HG03196 (cell line): Measurements from ENCODE around the gene PAGE4.

ENCODE experiments used
- ATAC-seq: cut with Tn5 transposase; IDR thresholded peaks from one replicate; pipeline ENCODE4 v1.9.1; 2021; ENCODE audit not compliant: unreplicated experiment

The PAGE4 gene

DNA sequence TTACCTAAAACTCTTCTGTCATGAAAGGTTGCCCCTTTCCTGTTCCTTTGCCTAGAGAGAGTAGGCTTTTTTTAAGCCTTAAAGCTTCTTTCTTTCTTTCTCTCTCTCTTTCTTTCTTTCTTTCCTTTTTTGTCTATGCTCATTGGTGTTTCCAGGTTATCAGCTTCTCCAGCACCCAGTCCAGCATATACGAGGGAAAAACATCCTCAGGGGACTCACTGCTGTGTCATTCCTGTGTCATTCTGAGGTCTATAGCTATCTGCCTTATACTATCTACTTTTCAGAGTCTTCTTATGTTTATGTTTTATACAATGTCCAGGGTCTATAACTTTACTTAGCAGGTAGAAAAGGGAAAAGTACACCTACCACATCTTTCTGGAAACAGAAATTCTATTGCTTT, 39.6 kb downstream of the PAGE4 start:
- ATAC-seq: no peak

DNA sequence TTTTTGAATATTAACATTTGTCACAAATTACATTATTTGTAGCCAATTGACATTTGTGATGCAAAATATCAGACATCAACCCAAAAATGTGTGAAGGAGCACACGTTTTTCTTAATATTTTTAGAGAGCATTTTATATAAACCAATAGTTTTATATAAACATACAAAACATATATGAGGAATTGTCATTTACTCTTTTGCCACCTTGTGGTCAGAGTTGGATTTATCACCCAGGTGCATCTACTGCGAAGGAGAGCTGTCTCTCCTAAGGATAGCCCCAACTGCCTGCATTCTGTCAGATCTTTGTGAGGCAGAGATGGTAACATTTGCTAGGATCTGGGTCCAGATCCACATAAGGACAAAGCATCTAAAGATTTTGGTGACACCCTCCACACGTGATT, 47.6 kb downstream of the PAGE4 start:
- no peak for ATAC-seq

DNA sequence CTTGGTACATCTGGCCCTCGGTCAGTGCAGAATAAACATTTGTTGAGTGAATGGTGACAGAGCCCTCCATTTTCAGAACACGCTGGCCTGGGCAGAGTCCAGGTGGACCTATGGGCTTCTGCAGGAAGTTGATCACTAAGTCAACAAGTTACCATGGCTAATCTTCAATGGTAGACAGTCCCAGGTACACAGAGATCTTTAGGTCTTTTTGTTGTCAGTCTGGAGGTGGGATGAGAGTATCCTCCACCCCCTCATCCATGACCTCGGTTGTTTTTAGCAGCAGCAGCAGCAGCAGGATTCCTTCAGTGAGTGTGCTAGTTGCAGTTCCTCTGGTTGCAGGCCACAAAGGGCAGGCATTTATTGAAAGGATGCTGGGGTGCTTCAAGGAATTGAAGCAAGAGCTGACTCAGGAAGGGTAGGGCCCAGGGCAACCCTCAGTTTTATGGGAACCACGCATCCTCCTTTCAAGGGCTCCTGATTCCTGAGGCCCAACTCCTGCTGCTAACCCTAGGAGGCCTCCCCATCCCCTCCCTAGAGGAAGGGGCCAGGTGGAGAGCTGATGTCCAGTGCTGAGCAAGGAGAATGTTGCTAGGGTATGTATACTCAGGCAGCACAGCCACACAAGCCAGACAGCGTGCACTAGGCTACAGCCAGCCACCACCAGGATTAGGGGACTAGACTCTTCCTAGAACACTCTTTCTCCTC, 48.4 kb downstream of the PAGE4 start:
- no peak for ATAC-seq

DNA sequence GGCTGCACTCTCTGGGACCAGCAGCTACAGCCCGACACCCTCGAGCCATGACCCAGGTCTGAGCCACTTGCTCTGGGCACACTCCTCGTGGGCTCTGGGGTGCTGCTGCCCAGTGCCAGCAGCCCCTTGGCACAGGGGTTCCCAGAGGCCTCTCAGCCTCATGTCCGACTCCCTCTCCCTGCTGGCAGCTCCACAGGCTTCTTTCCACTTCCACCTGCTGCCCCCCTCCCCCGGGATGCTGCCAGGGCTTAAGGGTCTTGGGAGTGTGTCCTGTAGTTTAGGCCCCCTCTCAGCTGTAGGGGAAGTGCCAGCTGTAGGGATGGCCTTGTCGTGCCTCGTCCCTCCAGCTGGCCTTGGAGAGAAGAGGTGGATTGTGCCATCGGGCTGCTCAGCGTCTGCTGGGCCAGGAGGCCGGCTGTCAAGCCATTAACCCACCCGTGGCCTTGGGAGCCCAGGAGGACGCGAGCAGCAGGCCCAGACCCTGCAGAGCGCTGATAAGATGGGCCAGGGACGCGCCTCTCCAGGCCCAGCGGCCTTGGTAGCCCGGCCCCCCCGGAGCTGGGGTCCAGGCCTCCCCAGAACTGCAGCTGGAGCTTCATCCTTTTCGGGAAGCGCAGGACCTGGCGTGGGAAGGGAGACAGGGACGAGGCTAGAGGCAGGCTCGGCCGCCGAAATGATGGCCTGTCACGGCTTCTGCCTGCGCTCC, 49.2 kb downstream of the PAGE4 start:
- ATAC-seq: no peak

DNA sequence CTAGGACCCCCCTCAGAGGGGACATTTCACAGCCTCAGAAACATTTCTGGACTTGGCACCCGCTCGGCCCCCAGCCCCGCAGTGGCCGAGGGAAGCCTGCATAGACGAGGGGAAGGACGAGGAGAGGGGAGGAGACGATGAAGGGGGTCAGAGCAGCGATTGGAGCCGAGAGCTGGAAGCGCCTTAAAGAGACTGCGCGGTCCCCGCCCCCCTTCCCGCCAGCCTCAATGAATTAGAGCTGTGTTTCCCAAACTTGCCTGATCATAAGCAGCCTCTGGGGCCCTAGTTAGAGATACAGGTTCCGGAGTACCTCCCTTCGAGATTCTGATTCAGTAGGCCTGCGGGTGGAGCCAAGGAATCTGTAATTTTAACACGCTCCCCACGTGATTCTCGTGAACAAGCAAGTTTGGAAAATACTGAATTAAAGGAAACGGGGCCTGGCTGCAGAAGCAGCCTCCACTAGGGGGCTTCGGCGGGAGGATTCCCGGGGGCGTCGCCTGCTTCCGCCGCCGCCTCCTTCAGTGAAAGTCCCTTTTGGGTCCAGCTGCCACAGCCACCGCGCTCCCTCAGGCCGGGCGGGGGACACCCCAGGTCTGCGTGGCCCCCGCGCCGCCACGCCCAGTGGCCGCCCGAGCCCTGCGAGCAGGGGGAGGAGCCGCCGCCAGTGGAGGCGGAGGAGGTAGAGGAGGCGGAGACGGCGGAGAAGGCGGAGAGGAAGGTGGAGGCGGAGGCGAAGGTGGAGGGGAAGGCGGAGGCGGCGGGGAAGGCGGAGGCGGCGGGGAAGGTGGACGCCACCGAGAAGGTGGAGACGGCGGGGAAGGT, 49.9 kb downstream of the PAGE4 start, which contains the start of gene USP27X:
Gene USP27X (plus strand): TSS at position 651 of the 822 bp plus-strand sequence. CDS start 824 bp downstream, outside the sequence.
- ATAC-seq: peak; percentile 91

DNA sequence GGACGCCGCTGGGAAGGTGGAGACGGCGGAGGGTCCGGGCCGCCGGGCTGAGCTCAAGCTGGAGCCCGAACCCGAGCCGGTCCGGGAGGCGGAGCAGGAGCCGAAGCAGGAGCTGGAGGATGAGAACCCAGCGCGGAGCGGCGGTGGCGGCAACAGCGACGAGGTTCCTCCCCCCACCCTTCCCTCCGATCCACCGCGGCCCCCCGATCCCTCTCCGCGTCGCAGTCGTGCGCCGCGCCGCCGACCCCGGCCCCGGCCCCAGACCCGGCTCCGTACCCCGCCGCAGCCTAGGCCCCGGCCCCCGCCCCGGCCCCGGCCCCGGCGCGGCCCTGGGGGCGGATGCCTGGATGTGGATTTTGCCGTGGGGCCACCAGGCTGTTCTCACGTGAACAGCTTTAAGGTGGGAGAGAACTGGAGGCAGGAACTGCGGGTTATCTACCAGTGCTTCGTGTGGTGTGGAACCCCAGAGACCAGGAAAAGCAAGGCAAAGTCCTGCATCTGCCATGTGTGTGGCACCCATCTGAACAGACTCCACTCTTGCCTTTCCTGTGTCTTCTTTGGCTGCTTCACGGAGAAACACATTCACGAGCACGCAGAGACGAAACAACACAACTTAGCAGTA, 50.7 kb downstream of the PAGE4 start:
- no peak for ATAC-seq

DNA sequence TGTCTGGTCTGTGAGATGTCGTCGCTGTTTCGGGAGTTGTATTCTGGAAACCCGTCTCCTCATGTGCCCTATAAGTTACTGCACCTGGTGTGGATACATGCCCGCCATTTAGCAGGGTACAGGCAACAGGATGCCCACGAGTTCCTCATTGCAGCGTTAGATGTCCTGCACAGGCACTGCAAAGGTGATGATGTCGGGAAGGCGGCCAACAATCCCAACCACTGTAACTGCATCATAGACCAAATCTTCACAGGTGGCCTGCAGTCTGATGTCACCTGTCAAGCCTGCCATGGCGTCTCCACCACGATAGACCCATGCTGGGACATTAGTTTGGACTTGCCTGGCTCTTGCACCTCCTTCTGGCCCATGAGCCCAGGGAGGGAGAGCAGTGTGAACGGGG, 51.6 kb downstream of the PAGE4 start:
- no peak for ATAC-seq
